Measurements from ENCODE around the gene FADS1. TPM values are rescaled to one million over a fixed set of nuclear protein-coding genes. Genes with fewer than 3 reads are reported as not detected.

FADS1 gene
- total and polyA plus RNA-seq, 4 donors = 11.8 to 61.1 (median 32.0) TPM

GRCh38 chr11:61750631-61751273, 66.1 kb downstream of the FADS1 start:
- Histone ChIP-seq H3K27me3 (ENCODE audit: control insufficient read depth in 1 of 2, insufficient read depth in 2 of 2, low read length in 1 of 2) (no peaks in the 10 kb centered on the region), H3K36me3 (ENCODE audit: control insufficient read depth in 1 of 2, insufficient read depth in 2 of 2, low read length in 1 of 2) (no peaks in the 10 kb centered on the region), H3K9me3 (ENCODE audit: control insufficient read depth, low read length) (no peaks in the 10 kb centered on the region), H3K4me1 (ENCODE audit: control insufficient read depth in 1 of 2, insufficient read depth in 2 of 2, low read length in 2 of 2) (no peaks in the 10 kb centered on the region), H3K27ac (ENCODE audit: low read depth in 1 of 2, low read length in 2 of 2) (no peak overlapping the region), H3K4me3 (ENCODE audit: low read length in 2 of 2) (no peak overlapping the region)
- DNase-seq (no peak), ATAC-seq (ENCODE audit: low FRiP score) (no peak)
- whole genome bisulfite sequencing, 2 donors = 97% methylated on average over 5 of the region's 5 CpGs
- intact Hi-C loops (cut with DNase I) = no loop called here

Other genes with a start within 250 kb of the FADS1 start
- gene SYT7, start 235.9 kb downstream of the FADS1 start, total RNA-seq = 1 to 10 TPM; 1.0 to 2.3 TPM
- gene SYT7, start 235.9 kb downstream of the FADS1 start, polyA plus RNA-seq = under 1 TPM; 0.20 to 0.88 TPM
- gene DAGLA, start 136.6 kb downstream of the FADS1 start, total RNA-seq = 1 to 10 TPM; 1.4 to 3.5 TPM
- under 1 TPM; 0.51 to 0.63 TPM for gene DAGLA, start 136.6 kb downstream of the FADS1 start, polyA plus RNA-seq
- gene MYRF, start 64.4 kb downstream of the FADS1 start, total RNA-seq = 1 to 10 TPM in 1 of 2 donors, under 1 TPM in 1; 0.23 to 1.1 TPM
- 1 to 10 TPM in 1 of 2 donors, under 1 TPM in 1; 0.92 to 2.3 TPM for gene MYRF, start 64.4 kb downstream of the FADS1 start, polyA plus RNA-seq
- 10 to 100 TPM; 73.2 to 84.1 TPM for gene TMEM258, start 24.4 kb downstream of the FADS1 start, total RNA-seq
- 100 to 1,000 TPM; 189 to 213 TPM for gene TMEM258, start 24.4 kb downstream of the FADS1 start, polyA plus RNA-seq
- gene FEN1, start 24.1 kb downstream of the FADS1 start, total RNA-seq = 1 to 10 TPM; 5.5 to 6.9 TPM
- 1 to 10 TPM; 3.5 to 4.9 TPM for gene FEN1, start 24.1 kb downstream of the FADS1 start, polyA plus RNA-seq
- gene FADS2, start 11.3 kb upstream of the FADS1 start, total RNA-seq = 100 to 1,000 TPM in 1 of 2 donors, 10 to 100 TPM in 1; 89.7 to 167 TPM
- gene FADS2, start 11.3 kb upstream of the FADS1 start, polyA plus RNA-seq = 10 to 100 TPM; 38.2 to 71.4 TPM
- gene FADS3, start 74.5 kb upstream of the FADS1 start, total RNA-seq = 100 to 1,000 TPM; 120 to 180 TPM
- 100 to 1,000 TPM in 1 of 2 donors, 10 to 100 TPM in 1; 33.8 to 402 TPM for gene FADS3, start 74.5 kb upstream of the FADS1 start, polyA plus RNA-seq
- 10 to 100 TPM; 23.8 to 45.2 TPM for gene RAB3IL1, start 100.6 kb upstream of the FADS1 start, total RNA-seq
- 10 to 100 TPM in 1 of 2 donors, 1 to 10 TPM in 1; 6.4 to 11.4 TPM for gene RAB3IL1, start 100.6 kb upstream of the FADS1 start, polyA plus RNA-seq
- 1 to 10 TPM; 3.9 to 8.0 TPM for gene BEST1, start 133.3 kb upstream of the FADS1 start, total RNA-seq
- gene BEST1, start 133.3 kb upstream of the FADS1 start, polyA plus RNA-seq = 1 to 10 TPM; 3.5 to 4.1 TPM
- gene FTH1, start 150.6 kb upstream of the FADS1 start, total RNA-seq = 1,000 to 10,000 TPM; 2,602 to 2,677 TPM
- gene FTH1, start 150.6 kb upstream of the FADS1 start, polyA plus RNA-seq = 1,000 to 10,000 TPM; 5,184 to 9,506 TPM